GM21619 (cell line): ENCODE results near the gene AFF2.

ENCODE experiments used
- ATAC-seq: cut with Tn5 transposase; IDR thresholded peaks from one replicate; pipeline ENCODE4 v1.9.1; 2021; ENCODE audit not compliant: unreplicated experiment

Gene AFF2

GRCh38 chrX:148713981-148714380, 213.6 kb downstream of the AFF2 start:
- no peak for ATAC-seq

GRCh38 chrX:148715361-148715760, 214.9 kb downstream of the AFF2 start:
- no peak for ATAC-seq

GRCh38 chrX:148722966-148723365, 222.5 kb downstream of the AFF2 start:
- ATAC-seq = no peak

GRCh38 chrX:148723551-148723950, 223.1 kb downstream of the AFF2 start:
- no peak for ATAC-seq

GRCh38 chrX:148728901-148729300, 228.5 kb downstream of the AFF2 start:
- no peak for ATAC-seq

GRCh38 chrX:148732743-148733142, 232.3 kb downstream of the AFF2 start:
- ATAC-seq = no peak

- ATAC-seq = no peak
These were observed 241.0 kb downstream of the AFF2 start for GRCh38 chrX:148741441-148741840.

- no peak for ATAC-seq
These were observed 254.7 kb downstream of the AFF2 start for GRCh38 chrX:148755111-148755510.

- no peak for ATAC-seq
These were observed 263.5 kb downstream of the AFF2 start for GRCh38 chrX:148763896-148764295.

GRCh38 chrX:148768296-148768695, 267.9 kb downstream of the AFF2 start:
- no peak for ATAC-seq

GRCh38 chrX:148771440-148771839, 271.0 kb downstream of the AFF2 start:
- no peak for ATAC-seq

- ATAC-seq = no peak
These were observed 273.9 kb downstream of the AFF2 start for GRCh38 chrX:148774276-148774675.

- no peak for ATAC-seq
These were observed 283.7 kb downstream of the AFF2 start for GRCh38 chrX:148784137-148784536.

GRCh38 chrX:148784856-148785255, 284.4 kb downstream of the AFF2 start:
- ATAC-seq = no peak

GRCh38 chrX:148785256-148785655, 284.8 kb downstream of the AFF2 start:
- no peak for ATAC-seq

GRCh38 chrX:148788449-148788848, 288.0 kb downstream of the AFF2 start:
- ATAC-seq = no peak

- no peak for ATAC-seq
These were observed 293.9 kb downstream of the AFF2 start for GRCh38 chrX:148794350-148794749.

- ATAC-seq = no peak
These were observed 304.4 kb downstream of the AFF2 start for GRCh38 chrX:148804579-148805355.

- ATAC-seq = no peak
These were observed 305.9 kb downstream of the AFF2 start for GRCh38 chrX:148806145-148806870.

- ATAC-seq = no peak
These were observed 308.4 kb downstream of the AFF2 start for GRCh38 chrX:148808833-148809232.

- no peak for ATAC-seq
These were observed 310.8 kb downstream of the AFF2 start for GRCh38 chrX:148811236-148811635.

- no peak for ATAC-seq
These were observed 313.0 kb downstream of the AFF2 start for GRCh38 chrX:148813422-148813821.
